Transverse colon (tissue), 3 donors: ENCODE data around the gene LRP8.

Experiments used
- CTCF ChIP-seq, 5 experiments: fragments of 200-600 bp in 3 of 5; fragments of 450-650 bp in 2 of 5; sonication (generic) in 3 of 5; IDR thresholded peaks; 1 replicate in 2 of 5; 2 replicates in 3 of 5; pipeline ENCODE4 v1.5.1; 2016 to 2017; ENCODE audit warnings: antibody characterized with exemption in 5 of 5, inconsistent platforms in 3 of 5, mild to moderate bottlenecking in 2 of 5, moderate library complexity in 1 of 5
- POLR2A ChIP-seq: fragments of 450-650 bp; IDR thresholded peaks from one replicate; pipeline ENCODE4 v1.6.1; 2016; ENCODE audit warnings: antibody characterized with exemption, mild to moderate bottlenecking, moderate library complexity

GRCh38 chr1:53303726-53304515 lies 23.9 kb downstream of the LRP8 start:
- TF ChIP-seq POLR2A (no peak), CTCF (IDR thresholded peaks at IDR 0.05) (no peak)
